Prostate gland (tissue), 2 donors: ENCODE results near the gene STK26. TPM values are rescaled to one million over a fixed set of nuclear protein-coding genes. Genes with fewer than 3 reads are reported as not detected.

Experiments used
- DNase-seq: peaks from one replicate; pipeline ENCODE4 v3.0.0-alpha.2; 2019; ENCODE audit warnings: low spot score
- H3K27ac ChIP-seq, 2 donors: fragments of 200-600 bp; sonication (generic); 2 replicates each; pipeline ENCODE4 v1.5.1; 2017 to 2019
- H3K27me3 ChIP-seq: fragments of 200-600 bp; sonication (generic); replicated peaks from 2 replicates; pipeline ENCODE4 v1.5.1; 2019; ENCODE audit not compliant: insufficient read depth
- H3K36me3 ChIP-seq, 2 donors: fragments of 200-600 bp; sonication (generic); 1 replicate in 1 of 2; 2 replicates in 1 of 2; pipeline versions ENCODE4 v1.5.1 to v1.8.1; 2017 to 2019
- H3K4me1 ChIP-seq: fragments of 200-600 bp; sonication (generic); replicated peaks from 2 replicates; pipeline ENCODE4 v1.5.1; 2019
- H3K4me3 ChIP-seq, 2 donors: fragments of 200-600 bp; sonication (generic); 2 replicates each; pipeline ENCODE4 v1.5.1; 2017 to 2019
- H3K9me3 ChIP-seq: fragments of 200-600 bp; sonication (generic); 2 replicates; pipeline ENCODE4 v1.5.1; 2017
- POLR2A ChIP-seq: fragments of 450-650 bp; IDR thresholded peaks from one replicate; pipeline ENCODE4 v1.6.1; 2016; ENCODE audit warnings: antibody characterized with exemption, mild to moderate bottlenecking
- POLR2AphosphoS5 ChIP-seq: sonication (generic); formaldehyde crosslinking; IDR thresholded peaks from one replicate; pipeline ENCODE4 v1.6.1; 2017; ENCODE audit warnings: antibody characterized with exemption
- WGBS: methylation state at CpG from one replicate; pipeline ENCODE4 v1.1.5; 2018; 5-methylcytosine and 5-hydroxymethylcytosine counted together
- intact Hi-C: fragments of 100-400 bp; cut with DNase I; formaldehyde crosslinking; loops from one replicate; pipeline ENCODE4 v1.14.2; 2022
- total RNA-seq, 2 donors: library from RNA; depleted of rRNA; stranded (reverse); fragments of >200 nt; gene quantifications; one replicate each; pipeline ENCODE4 v1.1.0, GENCODE V29; 2016
- TF ChIP-seq, protein P1 (sequence below), 4 experiments: fragments of 200-600 bp in 2 of 4; fragments of 450-650 bp in 2 of 4; sonication (generic) in 2 of 4; IDR thresholded peaks; 1 replicate in 3 of 4; 2 replicates in 1 of 4; pipeline ENCODE4 v1.5.1; 2016 to 2019; ENCODE audit warnings: antibody characterized with exemption in 4 of 4, mild to moderate bottlenecking in 2 of 4, moderate library complexity in 2 of 4

STK26 gene
- total RNA-seq, 2 donors from 2014 or later = 11.0 to 12.9 TPM

DNA sequence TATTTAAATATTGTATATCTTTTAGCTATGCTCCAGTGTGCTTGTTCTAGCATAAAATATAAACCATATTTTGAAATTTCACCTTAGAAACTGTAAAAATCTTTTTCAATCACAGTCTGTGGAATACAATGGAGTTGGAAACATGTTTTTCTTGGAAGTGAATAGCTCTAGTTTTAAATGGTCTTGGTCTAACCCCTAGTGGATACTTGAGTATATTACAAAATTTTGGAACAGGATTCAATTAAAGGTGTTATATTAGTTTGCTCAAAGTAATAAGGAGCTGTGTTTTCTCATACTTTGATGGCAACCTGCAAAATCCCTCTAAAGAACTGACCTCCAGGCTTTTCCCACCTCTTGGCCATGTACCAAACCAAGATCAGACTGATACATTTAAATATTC lies 48.2 kb downstream of the STK26 start:
- DNase-seq = no peak
- H3K9me3 ChIP-seq = no peaks in the 10 kb centered on the region
- intact Hi-C loops = loop anchor here (5.0 kb wide), 1 partner anchor 224 kb away; no protein-coding TSS in a partner anchor
- no peak overlapping the region for H3K27ac ChIP-seq
- TF ChIP-seq POLR2AphosphoS5 (no peak), POLR2A (no peak)
- TF ChIP-seq, protein P1, sequence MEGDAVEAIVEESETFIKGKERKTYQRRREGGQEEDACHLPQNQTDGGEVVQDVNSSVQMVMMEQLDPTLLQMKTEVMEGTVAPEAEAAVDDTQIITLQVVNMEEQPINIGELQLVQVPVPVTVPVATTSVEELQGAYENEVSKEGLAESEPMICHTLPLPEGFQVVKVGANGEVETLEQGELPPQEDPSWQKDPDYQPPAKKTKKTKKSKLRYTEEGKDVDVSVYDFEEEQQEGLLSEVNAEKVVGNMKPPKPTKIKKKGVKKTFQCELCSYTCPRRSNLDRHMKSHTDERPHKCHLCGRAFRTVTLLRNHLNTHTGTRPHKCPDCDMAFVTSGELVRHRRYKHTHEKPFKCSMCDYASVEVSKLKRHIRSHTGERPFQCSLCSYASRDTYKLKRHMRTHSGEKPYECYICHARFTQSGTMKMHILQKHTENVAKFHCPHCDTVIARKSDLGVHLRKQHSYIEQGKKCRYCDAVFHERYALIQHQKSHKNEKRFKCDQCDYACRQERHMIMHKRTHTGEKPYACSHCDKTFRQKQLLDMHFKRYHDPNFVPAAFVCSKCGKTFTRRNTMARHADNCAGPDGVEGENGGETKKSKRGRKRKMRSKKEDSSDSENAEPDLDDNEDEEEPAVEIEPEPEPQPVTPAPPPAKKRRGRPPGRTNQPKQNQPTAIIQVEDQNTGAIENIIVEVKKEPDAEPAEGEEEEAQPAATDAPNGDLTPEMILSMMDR (IDR thresholded peaks at IDR 0.05) = peak in 2 of 4 experiments; percentile 41 to 49
- H3K4me1 ChIP-seq = no peaks in the 10 kb centered on the region
- no peak overlapping the region for H3K4me3 ChIP-seq
- H3K36me3 ChIP-seq = no peaks in the 10 kb centered on the region
- no peaks in the 10 kb centered on the region for H3K27me3 ChIP-seq

DNA sequence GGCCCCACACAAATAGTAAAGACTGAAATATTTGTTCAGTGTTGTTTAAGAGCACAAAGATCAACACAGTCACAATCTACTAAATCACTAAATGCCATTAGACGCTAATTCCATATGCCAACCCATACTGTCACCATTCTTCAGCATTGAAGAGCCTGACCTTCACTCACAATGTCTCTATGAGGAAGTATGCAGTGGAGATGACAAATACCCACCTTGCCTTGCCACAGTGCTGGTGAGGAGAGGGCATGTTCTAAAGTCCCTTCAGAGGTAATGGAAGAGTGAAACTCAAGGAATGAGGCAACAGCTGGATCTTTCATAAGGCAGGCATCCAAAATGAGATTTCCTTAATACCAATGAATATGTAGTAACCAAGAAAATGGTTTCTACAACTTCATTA lies 54.3 kb downstream of the STK26 start:
- WGBS = 83% methylated on average over 1 of the region's 1 CpG

GRCh38 chrX:132077912-132078311 lies 54.8 kb downstream of the STK26 start:
- Histone ChIP-seq H3K36me3 (no peaks in the 10 kb centered on the region), H3K9me3 (no peaks in the 10 kb centered on the region), H3K27ac (no peak overlapping the region), H3K4me1 (no peaks in the 10 kb centered on the region), H3K27me3 (no peaks in the 10 kb centered on the region), H3K4me3 (no peak overlapping the region)
- TF ChIP-seq POLR2A (no peak), POLR2AphosphoS5 (no peak)
- TF ChIP-seq, protein P1 (IDR thresholded peaks at IDR 0.05) = no peak
- no peak for DNase-seq
- intact Hi-C loops = no loop called here
- 96% methylated on average over 3 of the region's 3 CpGs for WGBS

More for the DNA sequence above, 54.3 kb downstream of the STK26 start:
- Histone ChIP-seq H3K36me3 (no peaks in the 10 kb centered on the region), H3K27ac (no peak overlapping the region), H3K4me1 (no peaks in the 10 kb centered on the region), H3K9me3 (no peaks in the 10 kb centered on the region), H3K27me3 (no peaks in the 10 kb centered on the region), H3K4me3 (no peak overlapping the region)
- intact Hi-C loops = no loop called here
- no peak for DNase-seq
- no peak for TF ChIP-seq POLR2AphosphoS5
- TF ChIP-seq, protein P1 (IDR thresholded peaks at IDR 0.05) = no peak
- no peak for TF ChIP-seq POLR2A

- H3K4me3 ChIP-seq = no peak overlapping the region
- H3K27ac ChIP-seq = no peak overlapping the region
- no peaks in the 10 kb centered on the region for H3K36me3 ChIP-seq
- no peaks in the 10 kb centered on the region for H3K9me3 ChIP-seq
- WGBS = 28% methylated on average over 3 of the region's 3 CpGs
- no peaks in the 10 kb centered on the region for H3K4me1 ChIP-seq
- H3K27me3 ChIP-seq = no peaks in the 10 kb centered on the region
- no peak for DNase-seq
- TF ChIP-seq POLR2A = no peak
- TF ChIP-seq, protein P1 (IDR thresholded peaks at IDR 0.05) = no peak
- no peak for TF ChIP-seq POLR2AphosphoS5
- intact Hi-C loops = no loop called here
These were observed 62.7 kb downstream of the STK26 start for GRCh38 chrX:132085786-132086185.

DNA sequence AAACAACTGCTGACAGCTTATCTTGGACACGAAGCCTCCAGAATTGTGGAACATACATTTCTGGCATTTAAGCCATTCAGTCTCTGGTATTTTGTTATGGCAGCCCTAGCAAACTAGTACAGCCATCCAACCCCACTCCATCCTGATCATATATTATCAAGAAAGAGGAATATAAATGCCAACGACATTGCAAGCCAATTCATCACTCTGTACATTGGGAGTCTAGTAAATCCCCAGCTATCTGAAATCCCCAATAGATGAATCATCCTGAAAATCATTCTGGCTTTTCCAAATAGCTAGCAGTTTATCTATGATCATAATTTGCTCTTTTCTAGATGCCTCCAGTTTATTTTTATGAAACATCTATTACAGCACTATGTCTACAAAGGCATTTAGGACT lies 63.6 kb downstream of the STK26 start:
- H3K4me1 ChIP-seq = no peaks in the 10 kb centered on the region
- intact Hi-C loops = no loop called here
- DNase-seq = no peak
- TF ChIP-seq POLR2A = no peak
- TF ChIP-seq POLR2AphosphoS5 = no peak
- TF ChIP-seq, protein P1 (IDR thresholded peaks at IDR 0.05) = no peak
- no peak overlapping the region for H3K27ac ChIP-seq
- 54% methylated on average over 2 of the region's 2 CpGs for WGBS
- H3K36me3 ChIP-seq = no peaks in the 10 kb centered on the region
- H3K4me3 ChIP-seq = no peak overlapping the region
- H3K9me3 ChIP-seq = no peaks in the 10 kb centered on the region
- H3K27me3 ChIP-seq = no peaks in the 10 kb centered on the region
